Mucosa of rectum (tissue), 2 donors: Measurements from ENCODE around the gene MTURN.

Source experiments
- H3K27ac ChIP-seq, 2 donors: one replicate each; pipeline ENCODE4 v1.7.0; 2013; ENCODE audit warnings: inconsistent platforms in 2 of 2, low read depth in 2 of 2, low read length in 2 of 2
- H3K27me3 ChIP-seq, 2 donors: one replicate each; pipeline ENCODE4 v1.7.0; 2013; ENCODE audit warnings: low read length in 2 of 2; ENCODE audit not compliant: control insufficient read depth in 2 of 2, insufficient read depth in 2 of 2
- H3K36me3 ChIP-seq, 2 donors: one replicate each; pipeline ENCODE4 v1.7.0; 2013; ENCODE audit warnings: low read length in 2 of 2; ENCODE audit not compliant: control insufficient read depth in 2 of 2, insufficient read depth in 2 of 2
- H3K4me1 ChIP-seq, 2 donors: one replicate each; pipeline ENCODE4 v1.7.0; 2013; ENCODE audit warnings: low read length in 2 of 2, mild to moderate bottlenecking in 1 of 2; ENCODE audit not compliant: control insufficient read depth in 2 of 2, insufficient read depth in 2 of 2
- H3K4me3 ChIP-seq, 2 donors: one replicate each; pipeline ENCODE4 v1.7.0; 2013; ENCODE audit warnings: low read length in 2 of 2
- H3K9ac ChIP-seq, 2 donors: one replicate each; pipeline ENCODE4 v1.7.0; 2013; ENCODE audit warnings: low read length in 2 of 2, low read depth in 1 of 2, mild to moderate bottlenecking in 1 of 2
- H3K9me3 ChIP-seq, 2 donors: one replicate each; pipeline ENCODE4 v1.7.0; 2013; ENCODE audit warnings: low read length in 2 of 2; ENCODE audit not compliant: control insufficient read depth in 2 of 2
- donor health status: healthy.
- donor health status: Normal muscosa, but diverticular disease.

MTURN gene

GRCh38 chr7:30199271-30199670 is 64.5 kb downstream of the MTURN start:
- no peak overlapping the region for H3K27ac ChIP-seq
- no peaks in the 10 kb centered on the region for H3K4me1 ChIP-seq
- no peaks in the 10 kb centered on the region for H3K36me3 ChIP-seq
- no peak overlapping the region for H3K9ac ChIP-seq
- no peak overlapping the region for H3K4me3 ChIP-seq
- no peaks in the 10 kb centered on the region for H3K9me3 ChIP-seq
- no peaks in the 10 kb centered on the region for H3K27me3 ChIP-seq

- Histone ChIP-seq H3K9ac (no peak overlapping the region), H3K9me3 (no peaks in the 10 kb centered on the region), H3K36me3 (no peaks in the 10 kb centered on the region), H3K27me3 (no peaks in the 10 kb centered on the region), H3K4me1 (no peaks in the 10 kb centered on the region), H3K27ac (no peak overlapping the region), H3K4me3 (no peak overlapping the region)
These were observed 65.8 kb downstream of the MTURN start for GRCh38 chr7:30200591-30200990.

GRCh38 chr7:30201161-30201666 is 66.4 kb downstream of the MTURN start:
- Histone ChIP-seq H3K9me3 (no peaks in the 10 kb centered on the region), H3K36me3 (no peaks in the 10 kb centered on the region), H3K27me3 (no peaks in the 10 kb centered on the region), H3K27ac (no peak overlapping the region), H3K4me3 (no peak overlapping the region), H3K4me1 (no peaks in the 10 kb centered on the region), H3K9ac (no peak overlapping the region)

GRCh38 chr7:30201921-30202320 is 67.1 kb downstream of the MTURN start:
- H3K4me3 ChIP-seq = no peak overlapping the region
- no peaks in the 10 kb centered on the region for H3K9me3 ChIP-seq
- H3K27ac ChIP-seq = no peak overlapping the region
- no peaks in the 10 kb centered on the region for H3K4me1 ChIP-seq
- no peaks in the 10 kb centered on the region for H3K36me3 ChIP-seq
- H3K9ac ChIP-seq = no peak overlapping the region
- no peaks in the 10 kb centered on the region for H3K27me3 ChIP-seq

GRCh38 chr7:30202671-30203070 is 67.9 kb downstream of the MTURN start:
- Histone ChIP-seq H3K9ac (no peak overlapping the region), H3K27ac (no peak overlapping the region), H3K27me3 (no peaks in the 10 kb centered on the region), H3K4me1 (no peaks in the 10 kb centered on the region), H3K4me3 (no peak overlapping the region), H3K36me3 (no peaks in the 10 kb centered on the region), H3K9me3 (no peaks in the 10 kb centered on the region)

- Histone ChIP-seq H3K4me1 (no peaks in the 10 kb centered on the region), H3K27me3 (no peaks in the 10 kb centered on the region), H3K9me3 (no peaks in the 10 kb centered on the region), H3K36me3 (no peaks in the 10 kb centered on the region), H3K4me3 (no peak overlapping the region), H3K9ac (no peak overlapping the region), H3K27ac (no peak overlapping the region)
These were observed 71.7 kb downstream of the MTURN start for GRCh38 chr7:30206491-30206890.

- Histone ChIP-seq H3K4me3 (no peak overlapping the region), H3K9me3 (no peaks in the 10 kb centered on the region), H3K36me3 (no peaks in the 10 kb centered on the region), H3K27me3 (no peaks in the 10 kb centered on the region), H3K27ac (no peak overlapping the region), H3K9ac (no peak overlapping the region), H3K4me1 (no peaks in the 10 kb centered on the region)
These were observed 72.2 kb downstream of the MTURN start for GRCh38 chr7:30206942-30207341.

- H3K27ac ChIP-seq = no peak overlapping the region
- H3K27me3 ChIP-seq = no peaks in the 10 kb centered on the region
- H3K9me3 ChIP-seq = no peaks in the 10 kb centered on the region
- H3K4me3 ChIP-seq = no peak overlapping the region
- no peaks in the 10 kb centered on the region for H3K4me1 ChIP-seq
- no peaks in the 10 kb centered on the region for H3K36me3 ChIP-seq
- H3K9ac ChIP-seq = no peak overlapping the region
These were observed 72.6 kb downstream of the MTURN start for GRCh38 chr7:30207376-30207775.

GRCh38 chr7:30209951-30210350 is 75.2 kb downstream of the MTURN start:
- H3K4me1 ChIP-seq = peaks cover 4 to 6% of the 10 kb centered on the region in 2 donors
- H3K9ac ChIP-seq = no peak overlapping the region

More at GRCh38 chr7:30209951-30210350, 75.2 kb downstream of the MTURN start:
- H3K4me3 ChIP-seq = no peak overlapping the region
- H3K36me3 ChIP-seq = no peaks in the 10 kb centered on the region
- no peaks in the 10 kb centered on the region for H3K27me3 ChIP-seq
- H3K27ac ChIP-seq = no peak overlapping the region
- no peaks in the 10 kb centered on the region for H3K9me3 ChIP-seq
